ENCODE data around the gene PIGO.

PIGO gene

GRCh38 chr9:35054185-35054835, 42.1 kb downstream of the PIGO start:
- TF ChIP-seq, protein P1, sequence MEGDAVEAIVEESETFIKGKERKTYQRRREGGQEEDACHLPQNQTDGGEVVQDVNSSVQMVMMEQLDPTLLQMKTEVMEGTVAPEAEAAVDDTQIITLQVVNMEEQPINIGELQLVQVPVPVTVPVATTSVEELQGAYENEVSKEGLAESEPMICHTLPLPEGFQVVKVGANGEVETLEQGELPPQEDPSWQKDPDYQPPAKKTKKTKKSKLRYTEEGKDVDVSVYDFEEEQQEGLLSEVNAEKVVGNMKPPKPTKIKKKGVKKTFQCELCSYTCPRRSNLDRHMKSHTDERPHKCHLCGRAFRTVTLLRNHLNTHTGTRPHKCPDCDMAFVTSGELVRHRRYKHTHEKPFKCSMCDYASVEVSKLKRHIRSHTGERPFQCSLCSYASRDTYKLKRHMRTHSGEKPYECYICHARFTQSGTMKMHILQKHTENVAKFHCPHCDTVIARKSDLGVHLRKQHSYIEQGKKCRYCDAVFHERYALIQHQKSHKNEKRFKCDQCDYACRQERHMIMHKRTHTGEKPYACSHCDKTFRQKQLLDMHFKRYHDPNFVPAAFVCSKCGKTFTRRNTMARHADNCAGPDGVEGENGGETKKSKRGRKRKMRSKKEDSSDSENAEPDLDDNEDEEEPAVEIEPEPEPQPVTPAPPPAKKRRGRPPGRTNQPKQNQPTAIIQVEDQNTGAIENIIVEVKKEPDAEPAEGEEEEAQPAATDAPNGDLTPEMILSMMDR (IDR thresholded peaks at IDR 0.05; ENCODE audit: control insufficient read depth, insufficient read depth, low read depth, low read length, missing control alignments), result no peak
- H3K4me3 ChIP-seq (ENCODE audit: control insufficient read depth, low read depth, low read length), result no peak overlapping the region
- DNase-seq (ENCODE audit: low read depth), result no peak

GRCh38 chr9:35051069-35051967, 45.1 kb downstream of the PIGO start:
- H3K4me3 ChIP-seq (ENCODE audit: control insufficient read depth, low read depth, low read length), result no peak overlapping the region
- DNase-seq (ENCODE audit: low read depth), result no peak
- TF ChIP-seq, protein P1 (IDR thresholded peaks at IDR 0.05; ENCODE audit: control insufficient read depth, insufficient read depth, low read depth, low read length, missing control alignments), result peak; percentile 58

DNA sequence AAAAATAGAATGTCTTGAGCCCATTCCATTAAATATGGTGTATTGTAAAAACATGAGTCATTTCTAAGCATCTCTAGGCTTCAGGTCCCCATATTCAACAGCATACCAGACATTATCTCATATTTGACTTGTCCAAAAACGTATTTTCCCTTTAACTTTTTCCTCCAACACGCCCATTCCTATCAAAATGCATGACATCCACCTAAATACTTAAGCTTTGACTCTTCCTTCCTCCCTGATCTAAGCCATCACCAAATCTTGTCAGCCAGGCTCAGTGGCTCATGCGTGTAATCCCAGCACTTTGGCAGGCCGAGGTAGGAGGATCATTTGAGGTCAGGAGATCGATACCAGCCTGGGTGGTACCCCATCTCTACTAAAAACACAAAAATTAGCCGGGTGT, 47.9 kb downstream of the PIGO start:
- no peak for DNase-seq (ENCODE audit: low read depth)
- H3K4me3 ChIP-seq (ENCODE audit: control insufficient read depth, low read depth, low read length), result no peak overlapping the region
- TF ChIP-seq, protein P1 (IDR thresholded peaks at IDR 0.05; ENCODE audit: control insufficient read depth, insufficient read depth, low read depth, low read length, missing control alignments), result no peak

GRCh38 chr9:35044071-35044470, 52.3 kb downstream of the PIGO start:
- TF ChIP-seq, protein P1 (IDR thresholded peaks at IDR 0.05; ENCODE audit: control insufficient read depth, insufficient read depth, low read depth, low read length, missing control alignments), result no peak
- no peak for DNase-seq (ENCODE audit: low read depth)

DNA sequence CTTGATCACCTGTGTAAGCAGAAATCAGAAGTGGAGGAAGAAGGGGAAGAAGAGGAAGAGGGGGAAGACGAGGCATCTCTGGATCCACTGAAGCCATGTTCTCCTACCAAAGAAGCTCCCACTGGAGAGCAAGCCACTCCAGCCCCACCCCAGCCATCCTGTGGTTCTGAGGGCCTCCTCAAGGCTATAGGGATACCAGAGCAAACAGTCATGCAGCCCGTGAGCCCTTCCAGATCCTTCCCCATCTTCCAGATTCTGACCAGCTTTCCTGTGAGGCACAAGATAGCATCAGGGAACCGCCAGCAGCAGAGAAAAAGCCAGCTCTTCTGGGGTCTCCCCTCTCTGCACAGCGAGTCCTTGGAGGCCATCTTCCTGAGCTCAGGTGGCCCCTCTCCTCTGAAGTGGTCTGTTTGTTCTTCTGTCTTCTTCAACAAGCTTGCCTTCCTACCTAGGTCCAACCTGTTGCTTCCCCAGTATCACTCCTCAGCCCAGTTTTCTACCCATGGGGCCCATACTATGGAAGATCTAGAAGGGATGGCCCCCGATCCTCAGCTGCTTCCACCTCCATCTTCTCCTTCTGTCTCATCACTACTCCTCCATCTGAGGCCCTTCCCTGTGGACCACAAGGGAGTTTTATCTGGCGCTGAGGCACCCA, 53.4 kb downstream of the PIGO start:
- H3K4me3 ChIP-seq (ENCODE audit: control insufficient read depth, low read depth, low read length), result no peak overlapping the region
- TF ChIP-seq, protein P1 (IDR thresholded peaks at IDR 0.05; ENCODE audit: control insufficient read depth, insufficient read depth, low read depth, low read length, missing control alignments), result no peak
- no peak for DNase-seq (ENCODE audit: low read depth)

More at GRCh38 chr9:35044071-35044470, 52.3 kb downstream of the PIGO start:
- H3K4me3 ChIP-seq (ENCODE audit: control insufficient read depth, low read depth, low read length), result no peak overlapping the region

DNA sequence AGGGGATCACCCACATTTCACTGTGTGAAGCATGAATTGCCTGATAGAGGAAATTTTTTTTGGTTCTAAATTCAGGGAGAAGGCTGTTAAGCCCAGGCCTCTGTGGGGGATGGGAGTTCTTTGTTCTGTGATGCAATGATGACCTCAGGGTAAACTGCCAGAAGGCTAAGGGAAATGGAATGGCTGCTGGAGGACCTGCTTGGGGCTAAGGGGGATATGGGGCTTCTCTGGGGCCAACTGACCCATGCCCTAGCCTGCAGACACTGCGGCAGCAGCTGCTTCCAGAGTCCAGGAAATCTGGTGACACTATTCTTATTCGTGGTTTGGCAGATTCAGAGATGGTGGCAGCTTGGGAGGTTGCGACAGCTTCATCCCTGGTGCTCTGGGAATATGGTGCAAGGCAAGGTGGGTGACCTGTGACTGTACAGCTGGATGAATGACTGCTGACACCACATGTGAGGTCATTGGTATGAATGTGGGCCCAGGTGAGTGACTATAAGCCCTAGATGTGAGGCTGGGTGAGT, 54.2 kb downstream of the PIGO start:
- DNase-seq (ENCODE audit: low read depth), result no peak
- TF ChIP-seq, protein P1 (IDR thresholded peaks at IDR 0.05; ENCODE audit: control insufficient read depth, insufficient read depth, low read depth, low read length, missing control alignments), result no peak
- H3K4me3 ChIP-seq (ENCODE audit: control insufficient read depth, low read depth, low read length), result no peak overlapping the region
